Iris pigment epithelial cell (primary cell): Measurements from ENCODE around the gene COX6A1.
"Not testable (repeated sequence)": the region's sequence is repeated elsewhere in the genome, so short reads cannot be mapped to it uniquely, and the experiment has no call there.

Experiments used
- DNase-seq: peaks from one replicate; pipeline ENCODE4 v3.0.0-alpha.2; 2011; ENCODE audit warnings: low read depth

COX6A1 gene

GRCh38 chr12:120428597-120429229 lies 9.2 kb upstream of the COX6A1 start:
- no peak for DNase-seq

GRCh38 chr12:120429368-120429767 lies 8.5 kb upstream of the COX6A1 start:
- DNase-seq = no peak

- DNase-seq = no peak
Observed at GRCh38 chr12:120432772-120433525, 5.0 kb upstream of the COX6A1 start.

- no peak for DNase-seq
Observed at GRCh38 chr12:120438495-120439198, 734 bp downstream of the COX6A1 start.

- peak; percentile 59 for DNase-seq
Observed at GRCh38 chr12:120439646-120440247, 1.8 kb downstream of the COX6A1 start.

- DNase-seq = no peak
Observed at GRCh38 chr12:120444676-120445075, 6.8 kb downstream of the COX6A1 start.

GRCh38 chr12:120445911-120446843 lies 8.3 kb downstream of the COX6A1 start, which contains the start of the genes GATC and TRIAP1:
Gene GATC, plus strand, starts transcription at chr12:120446444. Its CDS starts 37 bp downstream, at chr12:120446481.
Gene TRIAP1, minus strand, starts transcription at chr12:120446384. Its CDS starts 12 bp downstream, at chr12:120446372.
- peak; percentile 71 for DNase-seq

GRCh38 chr12:120446844-120447178 lies 8.9 kb downstream of the COX6A1 start:
- not testable (repeated sequence) for DNase-seq

- no peak for DNase-seq
Observed at GRCh38 chr12:120447992-120448391, 10.1 kb downstream of the COX6A1 start.

- not testable (repeated sequence) for DNase-seq
Observed at GRCh38 chr12:120452524-120452923, 14.6 kb downstream of the COX6A1 start.

- no peak for DNase-seq
Observed at GRCh38 chr12:120453060-120453750, 15.3 kb downstream of the COX6A1 start.

- DNase-seq = peak; percentile 31
Observed at GRCh38 chr12:120453977-120454376, 16.1 kb downstream of the COX6A1 start.

- DNase-seq = no peak
Observed at GRCh38 chr12:120455302-120455701, 17.4 kb downstream of the COX6A1 start.

- DNase-seq = no peak
Observed at GRCh38 chr12:120457133-120457532, 19.2 kb downstream of the COX6A1 start.

GRCh38 chr12:120460157-120460556 lies 22.2 kb downstream of the COX6A1 start:
- no peak for DNase-seq

- no peak for DNase-seq
Observed at GRCh38 chr12:120462099-120462640, 24.3 kb downstream of the COX6A1 start.

GRCh38 chr12:120463712-120464111 lies 25.8 kb downstream of the COX6A1 start:
- DNase-seq = no peak

- DNase-seq = no peak
Observed at GRCh38 chr12:120465756-120466155, 27.8 kb downstream of the COX6A1 start.

GRCh38 chr12:120466560-120467315 lies 28.8 kb downstream of the COX6A1 start:
- peak; percentile 42 for DNase-seq

- no peak for DNase-seq
Observed at GRCh38 chr12:120467439-120467838, 29.5 kb downstream of the COX6A1 start.
